Hepatocyte (in vitro differentiated cells): ENCODE results near the gene KIAA0513. TPM values are rescaled to one million over a fixed set of nuclear protein-coding genes. Genes with fewer than 3 reads are reported as not detected.

Source experiments
- DNase-seq: peaks from one replicate; pipeline ENCODE4 v3.0.0-alpha.2; 2016; ENCODE audit warnings: low spot score
- H2AFZ ChIP-seq: fragments of 200-600 bp; sonication (generic); 2 replicates; pipeline ENCODE4 v1.6.0; 2016; ENCODE audit warnings: antibody characterized with exemption, mild to moderate bottlenecking
- H3K27ac ChIP-seq: fragments of 200-600 bp; sonication (generic); 2 replicates; pipeline ENCODE4 v1.5.1; 2016; ENCODE audit warnings: mild to moderate bottlenecking
- H3K27me3 ChIP-seq: fragments of 200-600 bp; sonication (generic); 2 replicates; pipeline ENCODE4 v1.6.1; 2016
- H3K36me3 ChIP-seq: fragments of 200-600 bp; sonication (generic); replicated peaks from 2 replicates; pipeline ENCODE4 v1.5.1; 2016; ENCODE audit warnings: low read depth; ENCODE audit not compliant: insufficient read depth
- H3K4me1 ChIP-seq: fragments of 200-600 bp; sonication (generic); 2 replicates; pipeline ENCODE4 v1.5.1; 2016; ENCODE audit warnings: mild to moderate bottlenecking, moderate library complexity; ENCODE audit not compliant: insufficient read depth
- H3K4me2 ChIP-seq: fragments of 200-600 bp; sonication (generic); 2 replicates; pipeline ENCODE4 v1.6.0; 2016
- H3K4me3 ChIP-seq: fragments of 200-600 bp; sonication (generic); 2 replicates; pipeline ENCODE4 v1.5.1; 2016; ENCODE audit warnings: mild to moderate bottlenecking
- H3K79me2 ChIP-seq: fragments of 200-600 bp; sonication (generic); 2 replicates; pipeline ENCODE4 v1.6.0; 2017; ENCODE audit warnings: mild to moderate bottlenecking
- H3K9me2 ChIP-seq: fragments of 200-600 bp; sonication (generic); replicated peaks from 2 replicates; pipeline ENCODE4 v1.6.0; 2017; ENCODE audit warnings: mild to moderate bottlenecking; ENCODE audit not compliant: insufficient read depth
- H3K9me3 ChIP-seq: fragments of 200-600 bp; sonication (generic); 2 replicates; pipeline ENCODE4 v1.5.1; 2016; ENCODE audit warnings: low read depth, mild to moderate bottlenecking
- H4K20me1 ChIP-seq: fragments of 200-600 bp; sonication (generic); 2 replicates; pipeline ENCODE4 v1.6.0; 2016; ENCODE audit warnings: mild to moderate bottlenecking; ENCODE audit not compliant: insufficient read depth, poor library complexity, severe bottlenecking
- EZH2 ChIP-seq: fragments of 200-600 bp; sonication (generic); IDR thresholded peaks from 2 replicates; pipeline ENCODE4 v1.6.1; 2016; ENCODE audit warnings: antibody characterized with exemption, mild to moderate bottlenecking, borderline replicate concordance
- EZH2phosphoT487 ChIP-seq: fragments of 200-600 bp; sonication (generic); IDR thresholded peaks from one replicate; pipeline ENCODE4 v1.6.1; 2018; ENCODE audit warnings: antibody characterized with exemption, mild to moderate bottlenecking, low read depth, moderate library complexity; ENCODE audit not compliant: unreplicated experiment, severe bottlenecking
- WGBS: methylation state at CpG from one replicate; pipeline ENCODE4 v1.1.6; 2016; ENCODE audit warnings: low lambda C conversion rate; ENCODE audit errors: missing lambda C conversion rate; 5-methylcytosine and 5-hydroxymethylcytosine counted together
- polyA plus RNA-seq: library from polyadenylated mRNA; unstranded; fragments of >200 nt; fragmentation: Nextera tagmentation; extraction: Ambion mirVana; gene quantifications from 2 replicates; pipeline ENCODE4 v1.2.1, GENCODE V29; 2016
- total RNA-seq: library from RNA; depleted of rRNA; stranded (reverse); fragments of >200 nt; gene quantifications from 2 replicates; pipeline ENCODE4 v1.2.3, GENCODE V29; 2014
- TF ChIP-seq, protein P1 (sequence below): fragments of 200-600 bp; sonication (generic); IDR thresholded peaks from 2 replicates; pipeline ENCODE4 v1.5.1; 2016; ENCODE audit warnings: antibody characterized with exemption, mild to moderate bottlenecking; ENCODE audit not compliant: poor library complexity

Gene KIAA0513
- total and polyA plus RNA-seq, 2 experiments from 2014 or later = 10.1 to 14.9 TPM

- H3K4me1 ChIP-seq = peaks cover 32% of the 10 kb centered on the region
- TF ChIP-seq EZH2phosphoT487 (no peak), EZH2 (no peak)
- TF ChIP-seq, protein P1, sequence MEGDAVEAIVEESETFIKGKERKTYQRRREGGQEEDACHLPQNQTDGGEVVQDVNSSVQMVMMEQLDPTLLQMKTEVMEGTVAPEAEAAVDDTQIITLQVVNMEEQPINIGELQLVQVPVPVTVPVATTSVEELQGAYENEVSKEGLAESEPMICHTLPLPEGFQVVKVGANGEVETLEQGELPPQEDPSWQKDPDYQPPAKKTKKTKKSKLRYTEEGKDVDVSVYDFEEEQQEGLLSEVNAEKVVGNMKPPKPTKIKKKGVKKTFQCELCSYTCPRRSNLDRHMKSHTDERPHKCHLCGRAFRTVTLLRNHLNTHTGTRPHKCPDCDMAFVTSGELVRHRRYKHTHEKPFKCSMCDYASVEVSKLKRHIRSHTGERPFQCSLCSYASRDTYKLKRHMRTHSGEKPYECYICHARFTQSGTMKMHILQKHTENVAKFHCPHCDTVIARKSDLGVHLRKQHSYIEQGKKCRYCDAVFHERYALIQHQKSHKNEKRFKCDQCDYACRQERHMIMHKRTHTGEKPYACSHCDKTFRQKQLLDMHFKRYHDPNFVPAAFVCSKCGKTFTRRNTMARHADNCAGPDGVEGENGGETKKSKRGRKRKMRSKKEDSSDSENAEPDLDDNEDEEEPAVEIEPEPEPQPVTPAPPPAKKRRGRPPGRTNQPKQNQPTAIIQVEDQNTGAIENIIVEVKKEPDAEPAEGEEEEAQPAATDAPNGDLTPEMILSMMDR = no peak
- DNase-seq = no peak
- H2AFZ ChIP-seq = no peak overlapping the region
- H3K27me3 ChIP-seq = no peaks in the 10 kb centered on the region
- no peaks in the 10 kb centered on the region for H3K36me3 ChIP-seq
- no peaks in the 10 kb centered on the region for H4K20me1 ChIP-seq
- no peak overlapping the region for H3K27ac ChIP-seq
- H3K9me2 ChIP-seq = no peaks in the 10 kb centered on the region
- H3K79me2 ChIP-seq = no peaks in the 10 kb centered on the region
- 96% methylated on average over 7 of the region's 7 CpGs for WGBS
- H3K4me3 ChIP-seq = no peak overlapping the region
- no peak overlapping the region for H3K4me2 ChIP-seq
- H3K9me3 ChIP-seq = no peaks in the 10 kb centered on the region
Observed at GRCh38 chr16:85142129-85142513, 114.5 kb downstream of the KIAA0513 start.

GRCh38 chr16:85142771-85143211 lies 115.2 kb downstream of the KIAA0513 start:
- Histone ChIP-seq H3K79me2 (no peaks in the 10 kb centered on the region), H3K4me3 (no peak overlapping the region), H3K36me3 (no peaks in the 10 kb centered on the region), H2AFZ (no peak overlapping the region), H3K27me3 (no peaks in the 10 kb centered on the region), H3K4me1 (peaks cover 34% of the 10 kb centered on the region), H3K9me2 (no peaks in the 10 kb centered on the region), H3K9me3 (no peaks in the 10 kb centered on the region), H4K20me1 (no peaks in the 10 kb centered on the region), H3K4me2 (no peak overlapping the region), H3K27ac (no peak overlapping the region)
- no peak for DNase-seq
- WGBS = 90% methylated on average over 15 of the region's 19 CpGs
- TF ChIP-seq, protein P1 = no peak
- no peak for TF ChIP-seq EZH2phosphoT487
- no peak for TF ChIP-seq EZH2

Other genes with a start within 250 kb of the KIAA0513 start
- 253 and 281 TPM in 2 replicates for gene CRISPLD2, start 207.8 kb upstream of the KIAA0513 start, total RNA-seq
- gene CRISPLD2, start 207.8 kb upstream of the KIAA0513 start, polyA plus RNA-seq = 284 and 315 TPM in 2 replicates
- gene ZDHHC7, start 16.3 kb upstream of the KIAA0513 start, total RNA-seq = 59.2 and 65.2 TPM in 2 replicates
- 50.0 and 51.4 TPM in 2 replicates for gene ZDHHC7, start 16.3 kb upstream of the KIAA0513 start, polyA plus RNA-seq
- gene CIBAR2, start 84.7 kb downstream of the KIAA0513 start, total RNA-seq = 0.13 TPM in 1 of 2 replicates, not detected in the other
- not detected in 2 replicates for gene CIBAR2, start 84.7 kb downstream of the KIAA0513 start, polyA plus RNA-seq